Neural cell (in vitro differentiated cells): ENCODE measurements around the gene CCL1. TPM values are rescaled to one million over a fixed set of nuclear protein-coding genes. Genes with fewer than 3 reads are reported as not detected.

Experiments used
- H2AFZ ChIP-seq: fragments of 200-600, 300-800 bp; sonication (generic), shearing (Covaris generic); 2 replicates; pipeline ENCODE4 v1.6.0; 2014; ENCODE audit warnings: low read depth, mild to moderate bottlenecking, antibody characterized with exemption, low read length, moderate library complexity
- H3F3A ChIP-seq: fragments of 200-600 bp; shearing (Covaris generic); 2 replicates; pipeline ENCODE4 v1.6.1; 2016; ENCODE audit warnings: mild to moderate bottlenecking, moderate library complexity, mixed read lengths, antibody characterized with exemption, low read length; ENCODE audit not compliant: insufficient read depth, poor library complexity, severe bottlenecking
- H3K27ac ChIP-seq: fragments of 200-600, 300-800 bp; sonication (generic), shearing (Covaris generic); 2 replicates; pipeline ENCODE4 v1.5.1; 2014; ENCODE audit warnings: mild to moderate bottlenecking, low read length, moderate library complexity
- H3K27me3 ChIP-seq: fragments of 300-800, 200-600 bp; sonication (generic), shearing (Covaris generic); 2 replicates; pipeline ENCODE4 v1.6.0; 2014; ENCODE audit warnings: mild to moderate bottlenecking, low read depth, low read length, moderate library complexity; ENCODE audit not compliant: insufficient read depth
- H3K36me3 ChIP-seq: fragments of 300-800, 200-600 bp; sonication (generic), shearing (Covaris generic); 2 replicates; pipeline ENCODE4 v1.5.1; 2014; ENCODE audit warnings: mild to moderate bottlenecking, antibody characterized with exemption, low read length, moderate library complexity; ENCODE audit not compliant: insufficient read depth
- H3K4me2 ChIP-seq: fragments of 300-800, 200-600 bp; sonication (generic), shearing (Covaris generic); 2 replicates; pipeline ENCODE4 v1.6.0; 2014; ENCODE audit warnings: mild to moderate bottlenecking, low read length
- H3K4me3 ChIP-seq: fragments of 300-800, 200-600 bp; sonication (generic), shearing (Covaris generic); 2 replicates; pipeline ENCODE4 v1.5.1; 2014; ENCODE audit warnings: mild to moderate bottlenecking, low read length, moderate library complexity
- H3K79me2 ChIP-seq: fragments of 200-600 bp; shearing (Covaris generic); replicated peaks from 2 replicates; pipeline ENCODE4 v1.6.0; 2014; ENCODE audit warnings: mild to moderate bottlenecking, low read length, moderate library complexity; ENCODE audit not compliant: insufficient read depth
- H3K9ac ChIP-seq: fragments of 300-800, 200-600 bp; sonication (generic), shearing (Covaris generic); 2 replicates; pipeline ENCODE4 v1.6.1; 2016; ENCODE audit warnings: mild to moderate bottlenecking, low read length, mixed read lengths
- H3K9me2 ChIP-seq: fragments of 200-600 bp; shearing (Covaris generic); 2 replicates; pipeline ENCODE4 v1.6.1; 2016; ENCODE audit warnings: mild to moderate bottlenecking, low read length, mixed read lengths; ENCODE audit not compliant: insufficient read depth
- H3K9me3 ChIP-seq: fragments of 200-600, 300-800 bp; sonication (generic), shearing (Covaris generic); 2 replicates; pipeline ENCODE4 v1.6.1; 2016; ENCODE audit warnings: mild to moderate bottlenecking, mixed run types, low read length, moderate library complexity, mixed read lengths
- H4K20me1 ChIP-seq: fragments of 200-600 bp; shearing (Covaris generic); 2 replicates; pipeline ENCODE4 v1.6.1; 2016; ENCODE audit warnings: mild to moderate bottlenecking, mixed run types; ENCODE audit not compliant: insufficient read depth
- CTCF ChIP-seq: fragments of 450-650 bp; IDR thresholded peaks from 2 replicates; pipeline ENCODE4 v1.5.1; 2014; ENCODE audit warnings: antibody characterized with exemption, mild to moderate bottlenecking, moderate library complexity; ENCODE audit not compliant: poor library complexity, severe bottlenecking
- EP300 ChIP-seq: fragments of 450-650 bp; conservative IDR thresholded peaks from 2 replicates; pipeline ENCODE4 v1.6.1; 2014; ENCODE audit warnings: antibody characterized with exemption, mild to moderate bottlenecking, moderate library complexity; ENCODE audit not compliant: poor library complexity, severe bottlenecking
- EZH2 ChIP-seq: fragments of 200-600, 300-800 bp; shearing (Covaris generic), sonication (generic); IDR thresholded peaks from 2 replicates; pipeline ENCODE4 v1.6.1; 2014; ENCODE audit warnings: antibody characterized with exemption, low read length, borderline replicate concordance, mild to moderate bottlenecking; ENCODE audit not compliant: insufficient read depth, poor library complexity, severe bottlenecking
- MXI1 ChIP-seq: fragments of 450-650 bp; conservative IDR thresholded peaks from 2 replicates; pipeline ENCODE4 v1.6.1; 2014; ENCODE audit warnings: antibody characterized with exemption, mild to moderate bottlenecking; ENCODE audit not compliant: poor library complexity, severe bottlenecking
- POLR2AphosphoS5 ChIP-seq: IDR thresholded peaks from 2 replicates; pipeline ENCODE4 v1.6.1; 2012
- RAD21 ChIP-seq: fragments of 450-650 bp; conservative IDR thresholded peaks from 2 replicates; pipeline ENCODE4 v1.6.1; 2014; ENCODE audit warnings: antibody characterized with exemption, mild to moderate bottlenecking, moderate library complexity
- REST ChIP-seq: IDR thresholded peaks from 2 replicates; pipeline ENCODE4 v1.6.1; 2012; ENCODE audit warnings: borderline replicate concordance
- SMC3 ChIP-seq: fragments of 450-650 bp; conservative IDR thresholded peaks from 2 replicates; pipeline ENCODE4 v1.6.1; 2014; ENCODE audit warnings: antibody characterized with exemption, mild to moderate bottlenecking, moderate library complexity; ENCODE audit not compliant: poor library complexity
- TAF1 ChIP-seq: IDR thresholded peaks from 2 replicates; pipeline ENCODE4 v1.6.1; 2012; ENCODE audit warnings: low read depth
- polyA plus RNA-seq: library from polyadenylated mRNA; depleted of rRNA; stranded (reverse); fragments of >200 nt; gene quantifications from 2 replicates; pipeline ENCODE4 v1.2.3, GENCODE V29; 2014

Gene CCL1
- polyA plus RNA-seq, 1 donor from 2014 or later: not detected

GRCh38 chr17:34391241-34391640, 28.2 kb upstream of the CCL1 start:
- Histone ChIP-seq H3K79me2 (no peaks in the 10 kb centered on the region), H3K4me2 (no peak overlapping the region), H3K27ac (no peak overlapping the region), H2AFZ (no peak overlapping the region), H3K27me3 (no peaks in the 10 kb centered on the region), H3F3A (no peaks in the 10 kb centered on the region), H3K4me3 (no peak overlapping the region), H3K36me3 (no peaks in the 10 kb centered on the region), H3K9me3 (no peaks in the 10 kb centered on the region), H3K9me2 (no peaks in the 10 kb centered on the region), H3K9ac (no peak overlapping the region), H4K20me1 (no peaks in the 10 kb centered on the region)
- no peak for TF ChIP-seq POLR2AphosphoS5

GRCh38 chr17:34390649-34391048, 27.6 kb upstream of the CCL1 start:
- Histone ChIP-seq H2AFZ (no peak overlapping the region), H3F3A (no peaks in the 10 kb centered on the region), H3K4me2 (no peak overlapping the region), H3K9ac (no peak overlapping the region), H3K4me3 (no peak overlapping the region), H4K20me1 (no peaks in the 10 kb centered on the region), H3K36me3 (no peaks in the 10 kb centered on the region), H3K9me2 (no peaks in the 10 kb centered on the region), H3K27me3 (no peaks in the 10 kb centered on the region), H3K27ac (no peak overlapping the region), H3K9me3 (no peaks in the 10 kb centered on the region), H3K79me2 (no peaks in the 10 kb centered on the region)
- TF ChIP-seq CTCF: no peak
- TF ChIP-seq MXI1: no peak
- no peak for TF ChIP-seq TAF1
- no peak for TF ChIP-seq REST
- TF ChIP-seq POLR2AphosphoS5: no peak
- no peak for TF ChIP-seq RAD21
- no peak for TF ChIP-seq SMC3
- no peak for TF ChIP-seq EZH2
- no peak for TF ChIP-seq EP300

GRCh38 chr17:34389126-34389750, 26.2 kb upstream of the CCL1 start:
- Histone ChIP-seq H3K4me2 (no peak overlapping the region), H3K36me3 (no peaks in the 10 kb centered on the region), H3F3A (no peaks in the 10 kb centered on the region), H3K27me3 (no peaks in the 10 kb centered on the region), H4K20me1 (no peaks in the 10 kb centered on the region), H3K27ac (no peak overlapping the region), H3K9me3 (no peaks in the 10 kb centered on the region), H3K79me2 (no peaks in the 10 kb centered on the region), H3K4me3 (no peak overlapping the region), H3K9ac (no peak overlapping the region), H2AFZ (no peak overlapping the region), H3K9me2 (no peaks in the 10 kb centered on the region)
- TF ChIP-seq REST (no peak), TAF1 (no peak), EP300 (no peak), SMC3 (no peak), MXI1 (no peak), RAD21 (no peak), EZH2 (no peak)
